GM19099 (cell line): Measurements from ENCODE around the gene STK32C.

Source experiments
- POLR2A ChIP-seq: IDR thresholded peaks from 3 replicates; pipeline ENCODE4 v1.6.1; 2011; ENCODE audit warnings: low read depth; ENCODE audit not compliant: insufficient read length; ENCODE audit errors: extremely low read depth

The STK32C gene

GRCh38 chr10:132196178-132197113 lies 111.3 kb downstream of the STK32C start:
- TF ChIP-seq POLR2A, result no peak

GRCh38 chr10:132195366-132196075 lies 112.2 kb downstream of the STK32C start:
- no peak for TF ChIP-seq POLR2A

- TF ChIP-seq POLR2A, result no peak
Observed at GRCh38 chr10:132194726-132195125, 113.0 kb downstream of the STK32C start.

GRCh38 chr10:132193907-132194552 lies 113.7 kb downstream of the STK32C start:
- TF ChIP-seq POLR2A, result no peak

- TF ChIP-seq POLR2A, result no peak
Observed at GRCh38 chr10:132192991-132193665, 114.6 kb downstream of the STK32C start.

GRCh38 chr10:132192076-132192975 lies 115.4 kb downstream of the STK32C start:
- no peak for TF ChIP-seq POLR2A

DNA sequence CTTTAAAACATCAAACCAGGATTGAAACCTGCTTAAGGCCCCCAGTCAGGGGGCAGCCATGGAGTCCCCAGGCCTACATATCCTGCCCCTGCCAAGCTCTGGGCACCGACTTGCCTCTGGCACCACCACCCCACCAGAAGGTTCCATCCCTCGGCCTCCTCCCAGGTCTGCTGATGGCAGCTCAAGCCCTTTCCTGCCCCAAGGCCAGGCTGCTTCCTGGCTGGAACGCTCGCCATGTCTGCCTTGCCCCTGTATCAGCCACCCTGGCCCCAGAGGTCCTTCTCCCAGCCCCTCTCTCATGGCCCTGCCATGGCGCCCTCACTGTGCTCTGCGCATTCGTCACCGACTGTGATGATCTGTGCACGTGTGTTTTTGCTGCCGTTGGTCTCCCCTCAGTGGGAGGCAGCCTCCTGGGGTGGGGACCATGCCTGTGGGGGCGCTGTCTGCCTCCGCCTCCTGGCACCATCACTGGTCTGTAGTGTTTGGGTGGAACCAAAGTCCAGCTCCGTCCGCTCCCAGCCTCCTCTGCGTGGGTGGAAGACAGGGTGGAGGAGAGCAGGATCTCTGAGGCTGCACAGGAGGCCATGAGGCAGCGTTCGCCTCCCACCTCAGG lies 117.8 kb downstream of the STK32C start:
- no peak for TF ChIP-seq POLR2A

GRCh38 chr10:132189016-132189415 lies 118.7 kb downstream of the STK32C start:
- TF ChIP-seq POLR2A, result no peak

DNA sequence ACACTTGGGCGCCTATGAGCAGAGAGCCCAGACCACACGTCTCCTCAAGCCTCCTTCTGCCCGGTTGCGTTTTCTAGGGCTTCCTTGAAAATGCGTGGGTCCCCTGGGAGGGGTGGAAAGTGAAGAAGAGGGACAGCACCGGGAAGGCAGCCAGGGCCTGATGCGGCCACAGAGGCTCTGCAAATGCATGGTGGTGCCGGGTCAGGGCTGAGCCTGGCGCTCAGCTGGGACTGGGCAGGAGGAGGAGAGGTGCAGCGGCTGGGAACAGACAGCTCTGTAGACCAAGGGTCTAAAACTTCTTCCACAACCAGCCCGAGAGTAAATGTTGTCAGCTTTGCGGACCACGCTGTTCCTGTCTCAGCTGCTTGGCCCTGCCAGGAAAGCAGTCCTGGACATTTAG lies 119.4 kb downstream of the STK32C start:
- TF ChIP-seq POLR2A, result no peak

- no peak for TF ChIP-seq POLR2A
Observed at GRCh38 chr10:132187430-132188138, 120.2 kb downstream of the STK32C start.

DNA sequence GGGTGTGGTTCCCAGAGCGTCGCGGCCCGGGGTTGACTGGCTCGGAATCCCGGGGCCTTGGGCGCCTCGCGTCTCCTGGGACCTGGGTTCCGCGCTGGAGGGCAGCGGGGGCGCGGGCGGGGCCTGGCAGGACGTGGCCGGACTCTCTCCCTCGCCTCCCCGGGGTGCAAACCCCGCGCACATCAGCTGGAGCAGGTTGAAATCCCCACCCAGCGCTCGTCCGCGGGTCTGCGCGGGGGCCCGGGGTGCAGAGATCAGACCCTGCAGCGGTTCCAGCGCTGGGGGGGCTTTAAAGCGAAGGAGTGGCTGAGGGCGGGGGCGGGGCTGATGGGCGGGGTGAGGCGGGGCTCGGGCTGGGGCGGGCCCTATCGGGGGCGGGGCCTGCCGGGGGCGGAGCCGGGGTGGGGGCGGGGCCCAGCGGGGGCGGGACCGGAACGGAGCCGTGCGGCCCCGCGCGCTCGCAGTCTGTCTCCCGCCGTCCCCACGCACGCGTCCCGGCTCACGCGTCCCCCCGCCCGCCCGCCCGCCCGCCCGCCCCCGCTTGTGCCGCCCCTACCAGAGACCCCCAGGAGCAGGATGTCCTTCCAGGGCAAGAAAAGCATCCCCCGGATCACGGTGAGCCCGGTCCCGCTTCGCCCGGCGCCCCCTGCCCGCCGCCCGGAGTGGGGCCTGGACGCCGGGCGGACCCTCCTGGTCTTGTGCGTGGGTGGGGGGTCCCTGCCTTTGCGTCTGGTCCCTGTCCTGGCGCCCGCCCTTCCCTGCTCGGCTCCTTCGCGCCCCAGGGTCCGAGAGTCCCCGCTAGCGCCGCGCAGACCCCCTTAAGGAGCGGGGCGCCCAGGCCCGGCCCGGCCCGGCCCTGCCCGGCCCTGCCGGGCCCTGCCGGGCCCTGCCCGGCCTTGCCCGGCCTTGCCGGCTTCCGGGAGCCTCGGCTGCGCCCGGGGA lies 121.0 kb downstream of the STK32C start, which contains the start of gene DPYSL4:
TSS of gene DPYSL4 (plus strand) at position 461 of the 942 bp plus-strand sequence. CDS start at position 577, 116 bp downstream.
- no peak for TF ChIP-seq POLR2A
